Peyer's patch (tissue), 4 donors: ENCODE results near the gene MYT1. TPM values are rescaled to one million over a fixed set of nuclear protein-coding genes. Genes with fewer than 3 reads are reported as not detected.

Experiments
- DNase-seq, 3 donors: peaks; one replicate each; pipeline ENCODE4 v3.0.0-alpha.2; 2017 to 2019
- H3K27ac ChIP-seq, 4 donors: fragments of 200-600 bp; sonication (generic); one replicate each; pipeline ENCODE4 v1.5.1; 2016 to 2019
- H3K27me3 ChIP-seq, 2 donors: fragments of 200-600 bp; sonication (generic); one replicate each; pipeline ENCODE4 v1.5.1; 2019
- H3K36me3 ChIP-seq, 3 donors: fragments of 200-600 bp; sonication (generic); one replicate each; pipeline ENCODE4 v1.5.1; 2016 to 2019
- H3K4me1 ChIP-seq, 4 donors: fragments of 200-600 bp; sonication (generic); one replicate each; pipeline ENCODE4 v1.5.1; 2016 to 2019
- H3K4me3 ChIP-seq, 4 donors: fragments of 200-600 bp; sonication (generic); 1 replicate in 3 of 4; 2 replicates in 1 of 4; pipeline ENCODE4 v1.5.1; 2016 to 2019; ENCODE audit warnings: mild to moderate bottlenecking in 1 of 4
- H3K9me3 ChIP-seq, 4 donors: fragments of 200-600 bp; sonication (generic); one replicate each; pipeline ENCODE4 v1.5.1; 2016 to 2019; ENCODE audit warnings: mild to moderate bottlenecking in 1 of 4
- POLR2A ChIP-seq, 2 donors: fragments of 450-650 bp; IDR thresholded peaks; one replicate each; pipeline ENCODE4 v1.5.1; 2017; ENCODE audit warnings: antibody characterized with exemption in 2 of 2, mild to moderate bottlenecking in 2 of 2, moderate library complexity in 2 of 2
- total RNA-seq, 4 donors: library from RNA; depleted of rRNA; stranded (reverse); fragments of >200 nt; gene quantifications; one replicate each; pipeline ENCODE4 v1.1.0, GENCODE V29; 2016
- TF ChIP-seq, protein P1 (sequence below), 6 experiments: fragments of 450-650 bp in 4 of 6; fragments of 200-600 bp in 2 of 6; sonication (generic) in 1 of 6; IDR thresholded peaks; one replicate each; pipeline ENCODE4 v1.5.1; 2017 to 2019; ENCODE audit warnings: antibody characterized with exemption in 6 of 6, mild to moderate bottlenecking in 3 of 6, moderate library complexity in 1 of 6

Gene MYT1
- total RNA-seq, 4 donors from 2014 or later = 0.18 to 0.83 TPM; not detected in 2

DNA sequence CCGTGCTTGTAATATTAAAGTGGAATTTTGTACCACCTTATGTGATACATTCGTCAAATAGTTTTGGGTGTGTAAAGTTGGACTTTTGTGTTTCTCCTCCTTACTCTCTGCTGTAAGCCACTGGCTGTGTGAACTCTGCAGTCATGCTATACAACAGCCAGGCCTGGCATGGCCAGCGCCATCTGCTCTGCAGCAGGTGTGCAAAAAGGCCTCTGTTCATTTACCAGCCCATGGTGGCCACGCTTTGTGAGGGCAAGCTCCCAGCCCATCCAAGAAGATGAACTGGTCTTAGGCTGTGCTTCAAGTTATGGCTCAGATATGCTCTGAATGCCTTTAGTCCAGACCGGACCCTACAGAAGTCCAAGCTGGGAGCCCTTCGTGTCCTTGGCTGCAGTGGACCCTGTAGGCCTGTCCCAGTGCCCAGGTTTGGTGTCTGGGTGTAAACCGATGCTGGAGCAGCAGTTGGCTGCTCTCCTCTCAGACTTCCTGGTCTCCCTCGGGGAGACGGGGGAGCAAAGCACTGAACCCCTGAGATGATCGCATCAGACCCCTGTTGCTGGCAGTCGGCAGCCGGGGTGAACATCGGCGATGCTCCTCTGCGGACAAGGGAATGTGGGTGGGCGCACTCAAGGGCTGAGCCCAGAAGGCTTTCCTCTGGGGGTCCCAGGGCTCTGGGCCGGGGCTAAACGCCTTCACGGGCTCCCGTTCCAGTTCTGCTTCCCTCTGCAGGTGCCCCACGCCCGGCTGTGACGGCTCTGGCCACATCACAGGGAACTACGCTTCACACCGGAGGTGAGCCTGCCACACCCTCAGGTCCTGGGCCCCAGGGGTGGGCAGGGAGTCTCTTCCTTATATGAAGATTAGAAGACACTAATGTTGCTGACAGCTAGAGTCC is 62.7 kb downstream of the MYT1 start:
- no peaks in the 10 kb centered on the region for H3K27me3 ChIP-seq
- H3K36me3 ChIP-seq = no peaks in the 10 kb centered on the region
- no peak for TF ChIP-seq POLR2A (IDR thresholded peaks at IDR 0.05)
- TF ChIP-seq, protein P1, sequence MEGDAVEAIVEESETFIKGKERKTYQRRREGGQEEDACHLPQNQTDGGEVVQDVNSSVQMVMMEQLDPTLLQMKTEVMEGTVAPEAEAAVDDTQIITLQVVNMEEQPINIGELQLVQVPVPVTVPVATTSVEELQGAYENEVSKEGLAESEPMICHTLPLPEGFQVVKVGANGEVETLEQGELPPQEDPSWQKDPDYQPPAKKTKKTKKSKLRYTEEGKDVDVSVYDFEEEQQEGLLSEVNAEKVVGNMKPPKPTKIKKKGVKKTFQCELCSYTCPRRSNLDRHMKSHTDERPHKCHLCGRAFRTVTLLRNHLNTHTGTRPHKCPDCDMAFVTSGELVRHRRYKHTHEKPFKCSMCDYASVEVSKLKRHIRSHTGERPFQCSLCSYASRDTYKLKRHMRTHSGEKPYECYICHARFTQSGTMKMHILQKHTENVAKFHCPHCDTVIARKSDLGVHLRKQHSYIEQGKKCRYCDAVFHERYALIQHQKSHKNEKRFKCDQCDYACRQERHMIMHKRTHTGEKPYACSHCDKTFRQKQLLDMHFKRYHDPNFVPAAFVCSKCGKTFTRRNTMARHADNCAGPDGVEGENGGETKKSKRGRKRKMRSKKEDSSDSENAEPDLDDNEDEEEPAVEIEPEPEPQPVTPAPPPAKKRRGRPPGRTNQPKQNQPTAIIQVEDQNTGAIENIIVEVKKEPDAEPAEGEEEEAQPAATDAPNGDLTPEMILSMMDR (IDR thresholded peaks at IDR 0.05) = no peak
- H3K4me3 ChIP-seq = no peak overlapping the region
- no peak overlapping the region for H3K27ac ChIP-seq
- H3K4me1 ChIP-seq = peaks cover 0 to 16% (median 0%) of the 10 kb centered on the region in 4 donors
- H3K9me3 ChIP-seq = no peaks in the 10 kb centered on the region
- no peak for DNase-seq

DNA sequence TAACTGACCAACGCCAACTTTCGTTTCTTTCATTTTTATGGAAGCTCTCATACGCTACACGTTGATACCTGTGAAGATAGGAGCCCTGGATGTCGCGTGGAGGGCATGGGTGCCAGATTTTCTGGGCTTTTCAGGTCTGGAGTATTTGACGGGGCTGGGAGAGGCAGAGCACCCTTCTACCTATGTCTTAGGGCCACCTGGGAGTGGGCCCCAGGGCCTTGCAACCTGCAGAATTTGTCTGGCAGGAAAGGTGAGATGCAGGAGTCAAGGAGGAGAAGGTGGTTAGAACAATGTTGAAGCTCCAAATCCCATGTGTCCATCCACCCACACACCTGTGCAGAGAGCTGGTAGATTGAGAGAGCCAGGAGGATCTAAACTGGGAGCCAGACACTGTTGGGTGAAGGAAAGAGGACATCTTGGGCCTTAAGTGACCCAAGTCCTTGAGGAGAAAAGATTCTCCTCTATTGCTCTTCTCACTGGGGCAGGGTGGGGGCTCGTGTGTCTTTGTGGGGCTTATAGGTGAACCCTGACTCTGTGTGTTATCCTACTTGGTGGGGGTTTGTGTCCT is 63.9 kb downstream of the MYT1 start:
- Histone ChIP-seq H3K4me3 (no peak overlapping the region), H3K9me3 (no peaks in the 10 kb centered on the region), H3K27ac (no peak overlapping the region), H3K36me3 (no peaks in the 10 kb centered on the region), H3K27me3 (no peaks in the 10 kb centered on the region), H3K4me1 (peaks cover 0 to 16% (median 0%) of the 10 kb centered on the region in 4 donors)
- DNase-seq = no peak
- TF ChIP-seq, protein P1 (IDR thresholded peaks at IDR 0.05) = no peak
- no peak for TF ChIP-seq POLR2A (IDR thresholded peaks at IDR 0.05)

DNA sequence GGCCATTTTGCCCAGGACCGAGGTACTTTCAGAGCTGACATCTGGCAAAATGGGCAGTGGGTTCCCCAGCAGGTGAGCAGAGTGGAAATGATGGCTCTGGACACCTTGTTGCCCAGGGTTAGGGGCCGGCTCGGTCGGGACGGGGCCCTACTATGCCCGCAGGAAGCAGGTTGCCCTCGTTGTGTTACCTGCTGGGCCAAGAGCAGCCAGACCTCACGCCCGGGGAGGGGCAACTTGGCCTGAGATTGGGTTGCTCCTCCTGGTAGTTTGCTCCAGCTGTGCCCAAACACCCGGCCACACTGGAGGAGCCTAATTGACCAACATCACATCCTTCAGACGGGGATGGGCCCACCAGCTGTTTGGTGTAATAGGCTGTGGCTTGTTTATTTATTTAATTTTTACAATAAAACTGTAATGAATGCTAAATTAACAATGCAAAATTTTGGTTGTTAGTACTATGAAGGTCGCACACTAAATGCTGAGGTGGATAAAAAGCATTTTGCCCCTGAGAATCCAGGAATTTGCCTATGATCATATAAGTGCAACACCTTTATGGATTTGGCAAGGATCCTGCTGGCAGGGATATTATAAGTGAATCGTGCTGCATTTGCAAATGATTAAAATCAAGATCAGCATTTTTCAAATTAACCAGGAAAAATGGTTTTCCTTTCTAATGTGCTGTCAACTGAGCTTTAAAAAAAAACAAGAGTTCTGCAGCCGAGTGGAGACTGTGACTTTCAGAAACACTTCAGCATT is 64.7 kb downstream of the MYT1 start:
- TF ChIP-seq, protein P1 (IDR thresholded peaks at IDR 0.05) = no peak
- no peak for TF ChIP-seq POLR2A (IDR thresholded peaks at IDR 0.05)
- Histone ChIP-seq H3K27ac (no peak overlapping the region), H3K4me3 (no peak overlapping the region), H3K27me3 (no peaks in the 10 kb centered on the region), H3K4me1 (peaks cover 0 to 10% (median 0%) of the 10 kb centered on the region in 4 donors), H3K9me3 (no peaks in the 10 kb centered on the region), H3K36me3 (no peaks in the 10 kb centered on the region)
- DNase-seq = no peak

DNA sequence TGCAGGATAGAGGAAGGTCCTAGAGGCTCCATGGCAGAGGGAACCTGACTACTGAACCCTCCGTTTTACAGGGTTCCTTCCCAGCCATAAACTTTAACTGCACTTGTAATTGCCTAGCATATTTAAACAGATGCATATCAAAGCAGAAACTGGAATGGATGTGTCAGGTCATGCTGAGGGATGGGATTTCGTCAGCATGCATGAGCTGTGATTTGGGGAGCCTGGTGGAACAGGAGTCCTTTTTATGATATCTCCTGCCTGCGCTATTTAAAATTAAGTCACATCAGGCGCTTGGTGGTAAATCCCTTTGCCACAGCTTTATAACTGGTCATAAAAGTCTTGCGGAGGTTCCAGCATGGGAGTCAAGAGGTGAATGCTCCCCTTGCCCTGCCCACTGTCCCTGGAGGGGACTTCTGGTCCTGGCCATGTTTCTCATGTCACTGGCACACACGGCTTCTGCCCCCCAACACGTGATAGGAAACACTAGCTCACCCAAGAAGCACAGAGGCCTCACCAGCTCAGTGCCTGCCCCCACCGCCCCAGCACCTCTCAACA is 65.3 kb downstream of the MYT1 start:
- no peak overlapping the region for H3K27ac ChIP-seq
- no peak overlapping the region for H3K4me3 ChIP-seq
- no peaks in the 10 kb centered on the region for H3K9me3 ChIP-seq
- no peak for DNase-seq
- H3K36me3 ChIP-seq = no peaks in the 10 kb centered on the region
- no peak for TF ChIP-seq POLR2A (IDR thresholded peaks at IDR 0.05)
- TF ChIP-seq, protein P1 (IDR thresholded peaks at IDR 0.05) = no peak
- H3K27me3 ChIP-seq = no peaks in the 10 kb centered on the region
- H3K4me1 ChIP-seq = peaks cover 0 to 8% (median 0%) of the 10 kb centered on the region in 4 donors

DNA sequence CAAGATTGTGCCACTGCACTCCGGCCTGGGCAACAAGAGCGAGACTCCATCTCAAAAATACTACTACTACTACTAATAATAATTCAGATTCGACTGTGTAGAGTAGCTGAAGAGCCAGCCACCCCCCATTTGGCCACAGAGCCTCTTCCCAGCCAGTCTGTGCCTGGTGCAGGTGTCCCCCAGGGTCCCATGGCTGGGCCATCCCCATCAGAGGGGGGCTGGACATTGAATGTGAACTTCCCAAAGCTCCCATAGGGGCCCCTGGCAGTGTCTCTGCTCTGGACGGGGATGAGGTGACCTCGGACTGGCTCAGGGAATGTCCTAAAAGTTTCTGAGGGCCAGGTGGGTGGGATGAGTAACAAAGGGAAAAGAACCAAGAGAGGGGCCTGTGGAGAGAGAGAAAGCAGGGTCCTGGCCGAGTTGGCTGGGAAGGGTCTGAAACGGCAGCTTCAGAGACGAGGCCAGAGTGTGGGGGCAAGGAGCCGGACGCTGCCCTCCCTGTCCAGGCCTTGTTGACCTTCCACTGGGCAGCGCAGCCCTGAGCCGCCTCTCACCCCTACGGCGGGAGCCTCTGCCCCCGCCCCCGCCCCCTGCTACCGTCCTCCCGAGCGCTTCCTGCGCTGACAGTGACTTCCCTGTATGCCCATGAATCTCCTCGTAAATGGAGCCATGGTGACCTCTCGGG is 66.4 kb downstream of the MYT1 start:
- no peak for DNase-seq
- no peaks in the 10 kb centered on the region for H3K27me3 ChIP-seq
- H3K9me3 ChIP-seq = no peaks in the 10 kb centered on the region
- H3K27ac ChIP-seq = no peak overlapping the region
- H3K4me1 ChIP-seq = peaks cover 0 to 8% (median 0%) of the 10 kb centered on the region in 4 donors
- H3K4me3 ChIP-seq = no peak overlapping the region
- TF ChIP-seq POLR2A (IDR thresholded peaks at IDR 0.05) = no peak
- TF ChIP-seq, protein P1 (IDR thresholded peaks at IDR 0.05) = no peak
- no peaks in the 10 kb centered on the region for H3K36me3 ChIP-seq
